IMR-90 (cell line): ENCODE measurements around the gene SQSTM1. TPM values are rescaled to one million over a fixed set of nuclear protein-coding genes. Genes with fewer than 3 reads are reported as not detected.

Source experiments
- ATAC-seq: fragments of 200-7000 bp; cut with Tn5 transposase; 2 replicates; pipeline ENCODE4 v1.9.1; 2020; ENCODE audit warnings: low read depth, mild to moderate bottlenecking, moderate library complexity
- BruUV-seq: library from RNA; stranded (reverse); fragments of 400-500 nt; replicated peaks from 2 replicates; lab custom pipeline; 2021; lab: Mats Ljungman, UMichigan
- CTCF ChIA-PET: fragments of 300-600 bp; formaldehyde crosslinking; extraction: SDS; loops from one replicate; lab custom pipeline; 2021; ENCODE audit warnings: antibody characterized with exemption; lab: Yijun Ruan, JAX
- POLR2A ChIA-PET: fragments of 300-600 bp; sonication (Branson Sonifier 250); formaldehyde crosslinking; loops from one replicate; lab custom pipeline; 2022; ENCODE audit warnings: antibody characterized with exemption; ENCODE audit not compliant: unreplicated experiment; lab: Charles Lee
- DNase-seq: peaks from one replicate; pipeline ENCODE4 v3.0.0; 2013
- H2AFZ ChIP-seq: replicated peaks from 2 replicates; pipeline ENCODE3; 2013; ENCODE audit warnings: low read length, mild to moderate bottlenecking; ENCODE audit not compliant: poor library complexity
- H2AK5ac ChIP-seq: 2 replicates; pipeline ENCODE4 v1.6.1; 2013; ENCODE audit warnings: low read depth, low read length, inconsistent platforms
- H2AK9ac ChIP-seq: replicated peaks from 2 replicates; pipeline ENCODE3; 2013; ENCODE audit warnings: mild to moderate bottlenecking, low read depth, low read length, moderate library complexity; ENCODE audit not compliant: poor library complexity
- H2BK120ac ChIP-seq: 2 replicates; pipeline ENCODE4 v1.6.1; 2013; ENCODE audit warnings: low read depth, low read length, inconsistent platforms
- H2BK15ac ChIP-seq: 3 replicates; pipeline ENCODE4 v1.6.1; 2013; ENCODE audit warnings: low read depth, low read length, inconsistent platforms
- H2BK20ac ChIP-seq: 2 replicates; pipeline ENCODE4 v1.6.1; 2013; ENCODE audit warnings: low read depth, mild to moderate bottlenecking, inconsistent platforms, low read length, moderate library complexity
- H2BK5ac ChIP-seq: 2 replicates; pipeline ENCODE4 v1.6.1; 2013; ENCODE audit warnings: mild to moderate bottlenecking, low read depth, low read length, inconsistent platforms; ENCODE audit not compliant: poor library complexity, severe bottlenecking
- H3K14ac ChIP-seq: replicated peaks from 2 replicates; pipeline ENCODE4 v1.6.1; 2013; ENCODE audit warnings: low read depth, low read length, inconsistent platforms
- H3K18ac ChIP-seq: 2 replicates; pipeline ENCODE4 v1.6.1; 2013; ENCODE audit warnings: low read depth, low read length, control low read depth
- H3K23ac ChIP-seq: 2 replicates; pipeline ENCODE4 v1.6.1; 2013; ENCODE audit warnings: low read depth, low read length, inconsistent platforms
- H3K27ac ChIP-seq: 2 replicates; pipeline ENCODE4 v1.5.1; 2013; ENCODE audit warnings: mild to moderate bottlenecking, control low read depth, low read length; ENCODE audit not compliant: insufficient read depth
- H3K27me3 ChIP-seq: 2 replicates; pipeline ENCODE4 v1.6.1; 2013; ENCODE audit warnings: low read length; ENCODE audit not compliant: control insufficient read depth, insufficient read depth
- H3K36me3 ChIP-seq: 2 replicates; pipeline ENCODE4 v1.6.1; 2013; ENCODE audit warnings: low read length, mixed read lengths; ENCODE audit not compliant: control insufficient read depth, insufficient read depth
- H3K4ac ChIP-seq: 2 replicates; pipeline ENCODE4 v1.6.1; 2013; ENCODE audit warnings: low read depth, low read length, inconsistent platforms
- H3K4me1 ChIP-seq: 2 replicates; pipeline ENCODE4 v1.6.1; 2013; ENCODE audit warnings: low read length, mixed read lengths; ENCODE audit not compliant: control insufficient read depth, insufficient read depth
- H3K4me2 ChIP-seq: 2 replicates; pipeline ENCODE4 v1.6.1; 2013; ENCODE audit warnings: low read depth, mild to moderate bottlenecking, control low read depth, low read length, moderate library complexity
- H3K4me3 ChIP-seq: 2 replicates; pipeline ENCODE4 v1.5.1; 2013; ENCODE audit warnings: low read depth, mild to moderate bottlenecking, control low read depth, low read length, moderate library complexity; ENCODE audit not compliant: insufficient read depth
- H3K56ac ChIP-seq: 2 replicates; pipeline ENCODE4 v1.6.1; 2013; ENCODE audit warnings: low read length, inconsistent platforms; ENCODE audit not compliant: insufficient read depth; ENCODE audit errors: extremely low read depth
- H3K79me1 ChIP-seq, 2 experiments: 2 replicates each; pipeline ENCODE4 v1.6.1; 2013; ENCODE audit warnings: low read length in 2 of 2, inconsistent platforms in 1 of 2, low read depth in 1 of 2
- H3K9ac ChIP-seq: 2 replicates; pipeline ENCODE4 v1.6.1; 2013; ENCODE audit warnings: low read depth, low read length, control low read depth
- H3K9me1 ChIP-seq: 2 replicates; pipeline ENCODE4 v1.6.1; 2013; ENCODE audit warnings: low read length, inconsistent platforms; ENCODE audit not compliant: insufficient read depth
- H3K9me3 ChIP-seq: 2 replicates; pipeline ENCODE4 v1.6.1; 2013; ENCODE audit warnings: low read length; ENCODE audit not compliant: control insufficient read depth, insufficient read depth
- H4K20me1 ChIP-seq: 2 replicates; pipeline ENCODE4 v1.6.1; 2013; ENCODE audit warnings: low read length, inconsistent platforms; ENCODE audit not compliant: insufficient read depth
- H4K5ac ChIP-seq: 2 replicates; pipeline ENCODE4 v1.6.1; 2013; ENCODE audit warnings: mild to moderate bottlenecking, low read depth, low read length, control low read depth
- H4K8ac ChIP-seq, 2 experiments: 2 replicates each; pipeline ENCODE4 v1.6.1; 2013; ENCODE audit warnings: low read depth in 2 of 2, low read length in 2 of 2, control low read depth in 1 of 2, inconsistent platforms in 1 of 2
- H4K91ac ChIP-seq: 2 replicates; pipeline ENCODE4 v1.6.1; 2013; ENCODE audit warnings: low read depth, low read length, inconsistent platforms; ENCODE audit not compliant: insufficient read depth
- BHLHE40 ChIP-seq: fragments of 150-350 bp; IDR thresholded peaks from 2 replicates; pipeline ENCODE4 v1.6.1; 2016; ENCODE audit warnings: mild to moderate bottlenecking, low read depth, low read length
- CEBPB ChIP-seq: IDR thresholded peaks from 2 replicates; pipeline ENCODE4 v1.6.1; 2012; ENCODE audit warnings: low read depth, low read length, improper control_type of control experiment
- CTCF ChIP-seq: conservative IDR thresholded peaks from 2 replicates; pipeline ENCODE4 v1.5.1; 2012; ENCODE audit warnings: mild to moderate bottlenecking, low read depth, low read length, improper control_type of control experiment
- ELK1 ChIP-seq: fragments of 150-350 bp; IDR thresholded peaks from 2 replicates; pipeline ENCODE4 v1.6.1; 2016; ENCODE audit warnings: low read depth, mild to moderate bottlenecking, low read length, moderate library complexity, borderline replicate concordance
- RAD21 ChIP-seq: IDR thresholded peaks from 2 replicates; pipeline ENCODE4 v1.6.1; 2012; ENCODE audit warnings: low read length, improper control_type of control experiment
- RCOR1 ChIP-seq: IDR thresholded peaks from 2 replicates; pipeline ENCODE4 v1.6.1; 2012; ENCODE audit warnings: mild to moderate bottlenecking, low read length, improper control_type of control experiment; ENCODE audit not compliant: insufficient replicate concordance
- RFX5 ChIP-seq: IDR thresholded peaks from 2 replicates; pipeline ENCODE4 v1.8.0; 2012; ENCODE audit warnings: low read depth, mild to moderate bottlenecking, low read length, moderate library complexity
- USF2 ChIP-seq: fragments of 150-350 bp; IDR thresholded peaks from 2 replicates; pipeline ENCODE4 v1.6.1; 2017; ENCODE audit warnings: mild to moderate bottlenecking, antibody characterized with exemption, low read length, low read depth
- WGBS, 2 experiments: methylation state at CpG; one replicate each; pipeline versions ENCODE4 v1.1.5 to v1.1.7; 2013; ENCODE audit warnings: missing lambda C conversion rate in 2 of 2; ENCODE audit not compliant: insufficient read length in 1 of 2; ENCODE audit errors: extremely low coverage in 2 of 2; 5-methylcytosine and 5-hydroxymethylcytosine counted together
- dilution Hi-C: fragments of 300-500 bp; cut with HindIII; formaldehyde crosslinking; loops from one replicate; pipeline ENCODE4 v1.14.3; 2018; ENCODE audit warnings: low sequenced_read_pairs; ENCODE audit not compliant: unreplicated experiment
- in situ Hi-C: fragments of 300-500 bp; cut with MboI; formaldehyde crosslinking; loops from 3 replicates; pipeline ENCODE4 v1.14.3; 2019; ENCODE audit warnings: low sequenced_read_pairs, inconsistent platforms, mixed read lengths
- intact Hi-C: fragments of 100-400 bp; cut with micrococcal nuclease; formaldehyde crosslinking; loops from 2 replicates; pipeline ENCODE4 v1.10.0; 2022
- polyA plus RNA-seq, 3 experiments: library from polyadenylated mRNA; depleted of rRNA; stranded (reverse); fragments of >200 nt; gene quantifications; 2 replicates each; pipeline ENCODE4 v1.2.3, GENCODE V29; 2012; ENCODE audit warnings: low replicate concordance in 1 of 3
- total RNA-seq: library from RNA; depleted of rRNA; stranded (reverse); fragments of >200 nt; gene quantifications from 2 replicates; pipeline ENCODE4 v1.2.3, GENCODE V29; 2012

The SQSTM1 gene
- total and polyA plus RNA-seq, 2 of the 4 experiments (the other 2 are of a cell fraction) = 152 to 184 TPM

GRCh38 chr5:179823937-179824744, 3.4 kb downstream of the SQSTM1 start (continued):
- no peak for TF ChIP-seq USF2

- H3K9me1 ChIP-seq = peaks cover 33% of the 10 kb centered on the region
- peak overlapping the region; percentile 18; the same call in 1 of the 2 replicates for H3K4me2 ChIP-seq
Measured at GRCh38 chr5:179824745-179825112, 4.0 kb downstream of the SQSTM1 start.

More at GRCh38 chr5:179824745-179825112, 4.0 kb downstream of the SQSTM1 start:
- peaks cover 67% of the 10 kb centered on the region for H3K36me3 ChIP-seq
- H4K8ac ChIP-seq = no peak overlapping the region
- no peak overlapping the region for H3K27ac ChIP-seq
- no peak overlapping the region for H2BK20ac ChIP-seq
- no peak overlapping the region for H4K5ac ChIP-seq
- in situ Hi-C loops = no loop called here
- peaks cover 85% of the 10 kb centered on the region for H4K20me1 ChIP-seq
- dilution Hi-C loops = no loop called here
- TF ChIP-seq CEBPB = no peak
- no peak for TF ChIP-seq CTCF
- TF ChIP-seq RAD21 = no peak
- no peak for TF ChIP-seq RFX5
- TF ChIP-seq ELK1 = no peak
- TF ChIP-seq BHLHE40 = no peak
- TF ChIP-seq RCOR1 = no peak
- no peak overlapping the region for H2AK5ac ChIP-seq
- H3K27me3 ChIP-seq = no peaks in the 10 kb centered on the region
- no peak overlapping the region for H2AFZ ChIP-seq
- ChIA-PET CTCF (no interaction called here), POLR2A (no interaction called here)
- no peak overlapping the region for H2BK5ac ChIP-seq
- H3K4me1 ChIP-seq = peaks cover 26% of the 10 kb centered on the region
- no peak overlapping the region for H3K56ac ChIP-seq
- H3K4ac ChIP-seq = no peak overlapping the region
- DNase-seq = no peak
- peaks cover 27 to 79% of the 10 kb centered on the region in 2 experiments for H3K79me1 ChIP-seq
- H3K14ac ChIP-seq = no peak overlapping the region
- H2AK9ac ChIP-seq = no peak overlapping the region
- H3K4me3 ChIP-seq = no peak overlapping the region
- no peak overlapping the region for H3K18ac ChIP-seq
- H2BK15ac ChIP-seq = no peak overlapping the region
- H3K9me3 ChIP-seq = no peaks in the 10 kb centered on the region
- H2BK120ac ChIP-seq = no peak overlapping the region
- intact Hi-C loops = loop anchor here (5.0 kb wide), 1 partner anchor 202 kb away; the partner anchor contains the start of gene HNRNPH1
- no peak for ATAC-seq
- H3K23ac ChIP-seq = no peak overlapping the region
- BruUV-seq = no TSS peak
- WGBS, 2 experiments = 80% methylated on average over 1 of the region's 3 CpGs; no CpG with 5 or more reads in 1 of the 2 experiments
- no peak overlapping the region for H4K91ac ChIP-seq
- no peak overlapping the region for H3K9ac ChIP-seq
